ENCODE measurements around the gene PHIP.

DNA sequence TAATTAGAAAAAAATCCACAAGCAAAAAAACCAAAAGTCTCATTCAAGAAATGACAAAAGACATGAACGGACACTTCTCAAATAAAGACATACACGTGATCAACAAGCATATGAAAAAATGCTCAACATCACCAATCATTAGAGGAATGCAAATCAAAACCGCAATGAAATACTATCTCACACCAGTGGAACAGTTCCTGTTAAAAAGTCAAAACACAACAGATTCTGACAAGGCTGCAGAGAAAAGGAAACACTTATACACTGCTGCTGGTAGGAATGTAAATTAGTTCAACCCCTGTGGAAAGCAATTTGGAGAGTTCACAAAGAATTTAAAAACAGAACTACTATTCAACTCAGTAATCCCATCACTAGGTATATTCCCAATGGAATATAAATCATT lies 152.7 kb downstream of the PHIP start:
- no peak for TF ChIP-seq EZH2phosphoT487 (IDR thresholded peaks at IDR 0.05; ENCODE audit: low read depth)
- TF ChIP-seq CTCF (IDR thresholded peaks at IDR 0.05; ENCODE audit: low read depth, low read length) = no peak

Data from OCI-LY3 (cell line).